GM19372 (cell line): ENCODE results near the gene USP6NL.

ENCODE experiments used
- ATAC-seq: cut with Tn5 transposase; IDR thresholded peaks from one replicate; pipeline ENCODE4 v1.9.1; 2021; ENCODE audit warnings: mild to moderate bottlenecking, low read depth, moderate library complexity; ENCODE audit not compliant: unreplicated experiment

The USP6NL gene

GRCh38 chr10:11527691-11528255 lies 83.7 kb downstream of the USP6NL start:
- ATAC-seq = no peak

- ATAC-seq = no peak
Observed at GRCh38 chr10:11527068-11527467, 84.4 kb downstream of the USP6NL start.

GRCh38 chr10:11525503-11525902 lies 85.9 kb downstream of the USP6NL start:
- ATAC-seq = no peak

- ATAC-seq = no peak
Observed at GRCh38 chr10:11522821-11523245, 88.6 kb downstream of the USP6NL start.

GRCh38 chr10:11521860-11522259 lies 89.6 kb downstream of the USP6NL start:
- ATAC-seq = no peak

GRCh38 chr10:11520892-11521291 lies 90.6 kb downstream of the USP6NL start:
- no peak for ATAC-seq

GRCh38 chr10:11517150-11517549 lies 94.3 kb downstream of the USP6NL start:
- no peak for ATAC-seq

GRCh38 chr10:11516431-11516746 lies 95.1 kb downstream of the USP6NL start:
- ATAC-seq = peak; percentile 50

GRCh38 chr10:11515596-11516430 lies 95.6 kb downstream of the USP6NL start:
- ATAC-seq = peak; percentile 55

- ATAC-seq = no peak
Observed at GRCh38 chr10:11513727-11514126, 97.7 kb downstream of the USP6NL start.

- no peak for ATAC-seq
Observed at GRCh38 chr10:11512596-11512995, 98.9 kb downstream of the USP6NL start.

GRCh38 chr10:11511321-11511720 lies 100.1 kb downstream of the USP6NL start:
- no peak for ATAC-seq

- no peak for ATAC-seq
Observed at GRCh38 chr10:11510736-11511135, 100.7 kb downstream of the USP6NL start.

- no peak for ATAC-seq
Observed at GRCh38 chr10:11510281-11510680, 101.2 kb downstream of the USP6NL start.

- ATAC-seq = no peak
Observed at GRCh38 chr10:11509036-11509435, 102.4 kb downstream of the USP6NL start.

GRCh38 chr10:11506247-11506789 lies 105.1 kb downstream of the USP6NL start:
- ATAC-seq = no peak

- no peak for ATAC-seq
Observed at GRCh38 chr10:11505639-11506038, 105.8 kb downstream of the USP6NL start.

- ATAC-seq = no peak
Observed at GRCh38 chr10:11504566-11505285, 106.7 kb downstream of the USP6NL start.

- no peak for ATAC-seq
Observed at GRCh38 chr10:11501600-11501999, 109.8 kb downstream of the USP6NL start.

- ATAC-seq = no peak
Observed at GRCh38 chr10:11499425-11500071, 111.9 kb downstream of the USP6NL start.

GRCh38 chr10:11498399-11498798 lies 113.1 kb downstream of the USP6NL start:
- ATAC-seq = no peak
